ENCODE measurements around the gene RHOT1. TPM values are rescaled to one million over a fixed set of nuclear protein-coding genes. Genes with fewer than 3 reads are reported as not detected.

Gene RHOT1
- total RNA-seq, 6 experiments from 2014 or later, result 20.8 to 26.8 (median 23.6) TPM

GRCh38 chr17:32197987-32198386, 55.7 kb downstream of the RHOT1 start:
- Mint-ChIP-seq H3K36me3 (ENCODE audit: low read depth) (peaks cover 42% of the 10 kb centered on the region), H3K4me3 (no peak overlapping the region), H3K27ac (no peak overlapping the region), H3K27me3 (ENCODE audit: insufficient read depth) (no peaks in the 10 kb centered on the region; the same call in none of the 2 replicates), H3K9me3 (no peaks in the 10 kb centered on the region), H3K4me1 (ENCODE audit: low read depth) (peaks cover 18% of the 10 kb centered on the region)
- no peak for DNase-seq
- no peak for TF ChIP-seq CTCF (IDR thresholded peaks at IDR 0.05)

DNA sequence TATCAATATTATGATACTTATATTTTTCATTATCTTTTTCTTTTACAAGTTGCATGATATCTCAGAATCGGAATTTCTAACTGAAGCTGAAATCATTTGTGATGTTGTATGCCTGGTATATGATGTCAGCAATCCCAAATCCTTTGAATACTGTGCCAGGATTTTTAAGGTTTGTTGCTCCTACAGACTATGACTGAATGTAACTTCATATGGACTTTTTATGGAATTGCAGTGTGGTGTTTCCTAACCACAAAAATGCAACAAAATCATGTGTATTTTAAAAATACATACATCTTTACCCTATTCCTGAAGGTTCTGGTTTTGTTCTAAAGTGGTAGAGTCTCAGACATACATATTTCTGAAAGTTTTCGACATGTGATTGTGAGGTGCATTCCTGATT, 64.6 kb downstream of the RHOT1 start:
- no peak for DNase-seq
- Mint-ChIP-seq H3K4me1 (ENCODE audit: low read depth) (peaks cover 25% of the 10 kb centered on the region), H3K27ac (peak overlapping the region; percentile 33; the same call in 1 of the 2 replicates), H3K27me3 (ENCODE audit: insufficient read depth) (no peaks in the 10 kb centered on the region), H3K36me3 (ENCODE audit: low read depth) (peaks cover 16% of the 10 kb centered on the region), H3K9me3 (no peaks in the 10 kb centered on the region), H3K4me3 (peak overlapping the region; percentile 4; the same call in 1 of the 2 replicates)
- TF ChIP-seq CTCF (IDR thresholded peaks at IDR 0.05), result no peak

DNA sequence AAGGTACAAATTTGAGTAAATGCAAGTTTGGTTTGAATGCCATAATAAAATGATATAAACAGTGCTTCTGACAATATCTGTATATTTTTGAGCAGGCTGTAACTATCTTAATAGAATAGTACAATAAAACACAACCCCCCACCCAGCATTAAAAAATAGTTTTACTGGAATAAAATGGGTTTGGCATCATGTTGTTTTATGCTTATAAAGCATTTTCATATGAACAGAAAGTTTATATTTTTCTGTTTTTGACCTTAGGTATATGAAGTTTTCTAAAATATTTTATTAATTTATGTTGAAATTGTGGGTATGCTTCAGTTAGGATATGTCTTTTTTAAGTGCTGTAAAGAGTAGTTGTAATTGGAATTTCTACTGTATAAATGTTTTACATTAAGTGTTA, 66.1 kb downstream of the RHOT1 start:
- no peak overlapping the region for H3K4me3 Mint-ChIP-seq
- H3K4me1 Mint-ChIP-seq (ENCODE audit: low read depth), result peaks cover 25% of the 10 kb centered on the region
- H3K36me3 Mint-ChIP-seq (ENCODE audit: low read depth), result peaks cover 21% of the 10 kb centered on the region
- H3K27ac Mint-ChIP-seq, result no peak overlapping the region
- no peaks in the 10 kb centered on the region for H3K9me3 Mint-ChIP-seq
- H3K27me3 Mint-ChIP-seq (ENCODE audit: insufficient read depth), result no peaks in the 10 kb centered on the region
- TF ChIP-seq CTCF (IDR thresholded peaks at IDR 0.05), result no peak
- DNase-seq, result no peak

- no peaks in the 10 kb centered on the region for H3K27me3 Mint-ChIP-seq (ENCODE audit: insufficient read depth)
- TF ChIP-seq CTCF (IDR thresholded peaks at IDR 0.05), result no peak
Measured at GRCh38 chr17:32209608-32210007, 67.3 kb downstream of the RHOT1 start.

DNA sequence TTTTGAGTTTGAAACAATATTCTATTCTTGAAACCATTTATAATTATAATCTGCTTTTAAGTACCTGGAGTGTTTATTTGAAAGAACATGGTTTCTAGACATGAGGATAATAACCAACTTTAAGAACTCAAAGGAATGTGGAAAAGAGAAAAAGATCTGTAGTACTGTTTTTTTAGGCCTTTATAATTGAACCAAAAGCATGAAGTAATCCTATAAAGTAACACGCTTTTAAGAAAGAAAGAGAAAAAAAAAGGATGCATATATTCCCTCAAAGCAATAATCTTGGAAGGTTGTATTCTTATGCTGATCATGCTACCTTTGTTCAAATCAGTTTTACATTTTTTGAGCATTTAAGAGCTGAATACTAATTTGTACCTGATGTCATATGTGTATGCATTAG, 69.4 kb downstream of the RHOT1 start:
- Mint-ChIP-seq H3K4me1 (ENCODE audit: low read depth) (peaks cover 21% of the 10 kb centered on the region), H3K4me3 (no peak overlapping the region), H3K27ac (no peak overlapping the region), H3K36me3 (ENCODE audit: low read depth) (peaks cover 23% of the 10 kb centered on the region), H3K9me3 (no peaks in the 10 kb centered on the region), H3K27me3 (ENCODE audit: insufficient read depth) (no peaks in the 10 kb centered on the region)
- TF ChIP-seq CTCF (IDR thresholded peaks at IDR 0.05), result no peak
- DNase-seq, result no peak

More at GRCh38 chr17:32209608-32210007, 67.3 kb downstream of the RHOT1 start:
- Mint-ChIP-seq H3K27ac (no peak overlapping the region), H3K4me1 (ENCODE audit: low read depth) (peaks cover 31% of the 10 kb centered on the region), H3K36me3 (ENCODE audit: low read depth) (peaks cover 27% of the 10 kb centered on the region), H3K4me3 (no peak overlapping the region), H3K9me3 (no peaks in the 10 kb centered on the region)
- no peak for DNase-seq

DNA sequence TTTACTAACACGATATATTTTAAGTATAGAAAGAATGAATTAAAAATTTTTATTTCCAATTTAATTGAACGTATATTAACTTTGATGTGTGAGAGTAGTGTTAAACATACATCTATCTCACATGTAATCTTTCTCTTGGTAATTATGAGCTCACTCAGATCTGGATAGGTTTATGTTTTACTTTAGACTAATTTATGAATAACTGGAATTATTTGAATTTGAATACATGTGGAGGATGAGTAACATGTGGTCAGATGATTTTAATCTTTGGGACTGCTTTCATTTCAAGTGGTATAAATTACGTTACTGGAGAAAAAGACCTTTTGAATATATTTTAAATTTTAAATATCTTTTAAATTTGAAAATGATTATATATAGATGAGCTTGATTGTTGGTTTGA, 73.4 kb downstream of the RHOT1 start:
- peaks cover 15% of the 10 kb centered on the region for H3K36me3 Mint-ChIP-seq (ENCODE audit: low read depth)
- peaks cover 15% of the 10 kb centered on the region; the same call in 1 of the 2 replicates for H3K4me1 Mint-ChIP-seq (ENCODE audit: low read depth)
- H3K27ac Mint-ChIP-seq, result no peak overlapping the region
- H3K4me3 Mint-ChIP-seq, result no peak overlapping the region
- H3K27me3 Mint-ChIP-seq (ENCODE audit: insufficient read depth), result no peaks in the 10 kb centered on the region; the same call in 1 of the 2 replicates
- DNase-seq, result no peak
- no peaks in the 10 kb centered on the region for H3K9me3 Mint-ChIP-seq
- TF ChIP-seq CTCF (IDR thresholded peaks at IDR 0.05), result no peak
